HCT116 (cell line): ENCODE measurements around the gene PITPNC1. TPM values are rescaled to one million over a fixed set of nuclear protein-coding genes. Genes with fewer than 3 reads are reported as not detected.

Experiments
- ATAC-seq: fragments of 200-7000 bp; cut with Tn5 transposase; 2 replicates; pipeline ENCODE4 v1.9.1; 2020; ENCODE audit warnings: mild to moderate bottlenecking, moderate library complexity
- BruUV-seq: library from RNA; stranded (reverse); fragments of 400-500 nt; replicated peaks from 2 replicates; lab custom pipeline; 2021; lab: Mats Ljungman, UMichigan
- CTCF ChIA-PET: fragments of 300-600 bp; sonication (Branson Sonifier 250); formaldehyde crosslinking; loops from one replicate; lab custom pipeline; 2021; ENCODE audit warnings: antibody characterized with exemption; lab: Charles Lee
- POLR2A ChIA-PET: fragments of 300-600, 350-600 bp; sonication (Branson Sonifier 250); formaldehyde crosslinking; loops from one replicate; lab custom pipeline; 2021; ENCODE audit warnings: antibody characterized with exemption; lab: Charles Lee
- RAD21 ChIA-PET, 2 experiments: fragments of 300-600 bp; sonication (Branson Sonifier 250); formaldehyde crosslinking; loops; one replicate each; lab custom pipeline; 2023; ENCODE audit warnings: low total read pairs in 2 of 2; ENCODE audit not compliant: uncharacterized antibody in 2 of 2, unreplicated experiment in 2 of 2, low non-redundant PET in 1 of 2; lab: Charles Lee
- DNase-seq: peaks from one replicate; pipeline ENCODE4 v3.0.0-alpha.2; 2010; ENCODE audit warnings: low read depth, low spot score
- H2AFZ ChIP-seq: fragments of 200-600 bp; shearing (Covaris generic), sonication (generic); 2 replicates; pipeline ENCODE4 v1.6.1; 2017; ENCODE audit warnings: low read depth, mixed run types, mixed read lengths, antibody characterized with exemption, low read length; ENCODE audit not compliant: poor library complexity, severe bottlenecking
- H3K27ac ChIP-seq: 2 replicates; pipeline ENCODE4 v1.5.1; 2012; ENCODE audit warnings: low read depth, low read length
- H3K27me3 ChIP-seq: fragments of 200-600 bp; sonication (generic); 2 replicates; pipeline ENCODE4 v1.6.1; 2016; ENCODE audit warnings: mixed run types, low read length, mixed read lengths; ENCODE audit not compliant: insufficient read depth
- H3K36me3 ChIP-seq, 2 experiments: fragments of 200-500 bp in 1 of 2; fragments of 200-600 bp in 1 of 2; sonication (Bioruptor generic) in 1 of 2; sonication (generic) in 1 of 2; 2 replicates each; pipeline versions ENCODE4 v1.5.1 to v1.6.1; 2014 to 2016; ENCODE audit warnings: low read length in 2 of 2, inconsistent platforms in 1 of 2, mixed read lengths in 1 of 2, mixed run types in 1 of 2; ENCODE audit not compliant: insufficient read depth in 2 of 2, control insufficient read depth in 1 of 2
- H3K4me1 ChIP-seq, 2 experiments: fragments of 200-600 bp in 1 of 2; sonication (generic) in 1 of 2; 2 replicates each; pipeline versions ENCODE4 v1.5.1 to v1.6.1; 2012 to 2017; ENCODE audit warnings: low read length in 2 of 2, inconsistent platforms in 1 of 2, mild to moderate bottlenecking in 1 of 2, mixed read lengths in 1 of 2, mixed run types in 1 of 2, moderate library complexity in 1 of 2; ENCODE audit not compliant: insufficient read depth in 2 of 2, control insufficient read depth in 1 of 2
- H3K4me2 ChIP-seq: fragments of 200-600 bp; sonication (generic); 2 replicates; pipeline ENCODE4 v1.6.1; 2017; ENCODE audit warnings: mixed run types, low read length, mixed read lengths
- H3K4me3 ChIP-seq, 2 experiments: fragments of 200-600 bp in 1 of 2; sonication (generic) in 1 of 2; replicated peaks in 1 of 2; 2 replicates each; pipeline ENCODE4 v1.5.1; 2011 to 2016; ENCODE audit warnings: low read length in 2 of 2, control low read depth in 1 of 2, low read depth in 1 of 2, mild to moderate bottlenecking in 1 of 2, mixed read lengths in 1 of 2, mixed run types in 1 of 2
- H3K79me2 ChIP-seq: fragments of 200-600 bp; sonication (generic); 2 replicates; pipeline ENCODE4 v1.6.1; 2017; ENCODE audit warnings: mild to moderate bottlenecking, mixed run types, low read length, moderate library complexity, mixed read lengths; ENCODE audit not compliant: insufficient read depth
- H3K9ac ChIP-seq: fragments of 200-600 bp; sonication (generic); 2 replicates; pipeline ENCODE4 v1.6.1; 2016; ENCODE audit warnings: low read length, mixed read lengths
- H3K9me2 ChIP-seq: fragments of 200-600 bp; sonication (generic), shearing (Covaris generic); 2 replicates; pipeline ENCODE4 v1.6.1; 2017; ENCODE audit warnings: mixed run types, mild to moderate bottlenecking, moderate library complexity; ENCODE audit not compliant: insufficient read depth
- H3K9me3 ChIP-seq, 2 experiments: fragments of 200-500 bp in 1 of 2; fragments of 200-600 bp in 1 of 2; sonication (Bioruptor generic) in 1 of 2; sonication (generic) in 1 of 2; 2 replicates each; pipeline ENCODE4 v1.6.1; 2014 to 2017; ENCODE audit warnings: low read length in 2 of 2, mixed read lengths in 2 of 2, inconsistent platforms in 1 of 2, low read depth in 1 of 2, mild to moderate bottlenecking in 1 of 2, mixed run types in 1 of 2, moderate library complexity in 1 of 2; ENCODE audit not compliant: control insufficient read depth in 1 of 2, insufficient read depth in 1 of 2
- H4K20me1 ChIP-seq: fragments of 200-600 bp; sonication (generic), shearing (Covaris generic); 2 replicates; pipeline ENCODE4 v1.6.1; 2017; ENCODE audit warnings: mixed run types, mild to moderate bottlenecking, moderate library complexity; ENCODE audit not compliant: insufficient read depth
- EGR1 ChIP-seq: IDR thresholded peaks from 2 replicates; pipeline ENCODE4 v1.6.1; 2012; ENCODE audit warnings: low read depth
- EZH2 ChIP-seq: fragments of 200-600 bp; sonication (generic); IDR thresholded peaks from 2 replicates; pipeline ENCODE4 v1.6.1; 2017; ENCODE audit warnings: antibody characterized with exemption, mixed run types
- POLR2A ChIP-seq: IDR thresholded peaks from 2 replicates; pipeline ENCODE4 v1.7.0; 2011; ENCODE audit warnings: borderline replicate concordance; ENCODE audit not compliant: insufficient read depth, insufficient read length; ENCODE audit errors: extremely low read depth
- RAD21 ChIP-seq: IDR thresholded peaks from 2 replicates; pipeline ENCODE4 v1.6.1; 2012; ENCODE audit warnings: low read depth, mild to moderate bottlenecking
- YY1 ChIP-seq: IDR thresholded peaks from 2 replicates; pipeline ENCODE4 v1.6.1; 2011; ENCODE audit warnings: low read length, low read depth, moderate library complexity, mild to moderate bottlenecking; ENCODE audit not compliant: insufficient replicate concordance; ENCODE audit errors: extremely low read depth
- ZFX ChIP-seq: fragments of 450-650 bp; IDR thresholded peaks from 2 replicates; pipeline ENCODE4 v1.6.1; 2017
- intact Hi-C: fragments of 100-400 bp; cut with micrococcal nuclease; formaldehyde crosslinking; loops from 2 replicates; pipeline ENCODE4 v1.10.0; 2022
- total RNA-seq: library from RNA; stranded (reverse); gene quantifications from one replicate; pipeline ENCODE4 v1.2.1, GENCODE V29; 2021; ENCODE audit not compliant: unreplicated experiment
- TF ChIP-seq, protein P1 (sequence below), 3 experiments: fragments of 200-600 bp in 1 of 3; sonication (generic) in 1 of 3; IDR thresholded peaks in 2 of 3; conservative IDR thresholded peaks in 1 of 3; 2 replicates each; pipeline ENCODE4 v1.5.1; 2012 to 2017; ENCODE audit warnings: low read depth in 2 of 3, low read length in 2 of 3, antibody characterized with exemption in 1 of 3, borderline replicate concordance in 1 of 3, control low read depth in 1 of 3, mild to moderate bottlenecking in 1 of 3, mixed read lengths in 1 of 3, mixed run types in 1 of 3, moderate library complexity in 1 of 3; ENCODE audit not compliant: insufficient read depth in 1 of 3
- TF ChIP-seq, protein P2 (sequence below): IDR thresholded peaks from 2 replicates; pipeline ENCODE4 v1.6.1; 2012; ENCODE audit warnings: low read depth

The PITPNC1 gene
- total RNA-seq, 1 experiment from 2014 or later, result 41.9 TPM

DNA sequence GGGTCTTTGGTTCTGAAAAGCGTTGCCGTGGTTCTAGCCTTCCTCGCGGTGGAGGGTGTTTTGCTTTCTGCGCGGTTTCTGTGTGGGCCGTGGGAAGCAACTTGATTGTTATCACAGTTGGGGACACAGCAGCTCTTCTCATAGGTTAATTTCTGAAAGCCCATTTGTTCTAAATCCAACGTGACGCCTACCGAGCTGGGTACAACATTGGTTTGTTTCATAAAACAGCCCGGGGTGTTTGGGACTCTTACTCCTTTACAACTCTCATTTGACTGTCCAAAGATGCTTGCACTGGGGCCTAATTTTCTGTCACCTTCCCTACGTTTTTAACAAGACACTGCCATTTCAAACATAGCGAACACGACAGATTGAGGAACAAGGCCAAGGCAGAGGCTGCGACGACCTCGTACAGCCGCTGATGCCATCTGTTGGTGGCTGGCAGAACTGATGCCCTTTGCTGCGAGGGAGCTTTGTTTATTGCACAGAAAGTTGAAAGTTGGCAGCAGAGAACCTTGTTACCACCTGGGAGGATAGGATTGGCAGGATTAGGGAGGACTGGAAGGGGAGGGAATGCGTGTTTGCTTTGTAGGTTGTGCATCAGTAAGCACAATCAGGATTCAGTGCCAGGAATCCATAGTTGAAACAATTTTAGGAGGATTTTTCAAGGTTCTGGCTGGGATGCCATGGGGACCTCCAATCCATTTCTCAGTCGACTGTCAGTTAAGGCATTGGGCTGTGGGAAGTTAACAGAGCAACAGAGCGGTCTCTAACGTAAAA is 98.3 kb downstream of the PITPNC1 start:
- no TSS peak for BruUV-seq
- Histone ChIP-seq H3K27ac (no peak overlapping the region), H3K9me3 (no peaks in the 10 kb centered on the region), H3K4me2 (peak overlapping the region; percentile 43), H4K20me1 (no peaks in the 10 kb centered on the region), H3K79me2 (peaks cover 23% of the 10 kb centered on the region; the same call in 1 of the 2 replicates), H3K4me3 (no peak overlapping the region), H2AFZ (no peak overlapping the region), H3K36me3 (no peaks in the 10 kb centered on the region), H3K4me1 (peaks cover 13 to 49% of the 10 kb centered on the region in 2 experiments), H3K9ac (peak overlapping the region; percentile 32), H3K27me3 (no peaks in the 10 kb centered on the region), H3K9me2 (no peaks in the 10 kb centered on the region)
- POLR2A ChIA-PET, result interaction anchor here (0.7 to 1.6 kb wide), 6 partner anchors 15 to 97 kb away, joined by 3 to 8 read pairs (median 4); no protein-coding TSS in a partner anchor
- CTCF ChIA-PET, result interaction anchor here (0.6 to 3.9 kb wide), 28 partner anchors 9 to 211 kb away, joined by 3 to 50 read pairs (median 4); no protein-coding TSS in a partner anchor
- intact Hi-C loops, result loop anchor here (1.0 to 2.0 kb wide), 3 partner anchors 88 to 127 kb away; no protein-coding TSS in a partner anchor
- RAD21 ChIA-PET, result interaction anchor here (0.6 to 2.4 kb wide), 12 partner anchors 9 to 152 kb away, joined by 3 to 8 read pairs (median 4); no protein-coding TSS in a partner anchor
- peak; percentile 91 for ATAC-seq
- peak; percentile 75 for DNase-seq
- TF ChIP-seq, protein P1, sequence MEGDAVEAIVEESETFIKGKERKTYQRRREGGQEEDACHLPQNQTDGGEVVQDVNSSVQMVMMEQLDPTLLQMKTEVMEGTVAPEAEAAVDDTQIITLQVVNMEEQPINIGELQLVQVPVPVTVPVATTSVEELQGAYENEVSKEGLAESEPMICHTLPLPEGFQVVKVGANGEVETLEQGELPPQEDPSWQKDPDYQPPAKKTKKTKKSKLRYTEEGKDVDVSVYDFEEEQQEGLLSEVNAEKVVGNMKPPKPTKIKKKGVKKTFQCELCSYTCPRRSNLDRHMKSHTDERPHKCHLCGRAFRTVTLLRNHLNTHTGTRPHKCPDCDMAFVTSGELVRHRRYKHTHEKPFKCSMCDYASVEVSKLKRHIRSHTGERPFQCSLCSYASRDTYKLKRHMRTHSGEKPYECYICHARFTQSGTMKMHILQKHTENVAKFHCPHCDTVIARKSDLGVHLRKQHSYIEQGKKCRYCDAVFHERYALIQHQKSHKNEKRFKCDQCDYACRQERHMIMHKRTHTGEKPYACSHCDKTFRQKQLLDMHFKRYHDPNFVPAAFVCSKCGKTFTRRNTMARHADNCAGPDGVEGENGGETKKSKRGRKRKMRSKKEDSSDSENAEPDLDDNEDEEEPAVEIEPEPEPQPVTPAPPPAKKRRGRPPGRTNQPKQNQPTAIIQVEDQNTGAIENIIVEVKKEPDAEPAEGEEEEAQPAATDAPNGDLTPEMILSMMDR (IDR thresholded peaks at IDR 0.05 in 2 of 3, conservative IDR thresholded peaks at IDR 0.05 in 1 of 3; ENCODE audit: borderline replicate concordance in 1 of 3, insufficient read depth in 1 of 3, low read depth in 2 of 3, low read length in 2 of 3), result peak; percentile 97 to 100 (median 100)
- TF ChIP-seq POLR2A (no peak), RAD21 (peak; percentile 98), YY1 (peak; percentile 76), EGR1 (no peak), ZFX (0 out of 2 replicates have a peak, but pooled peaks have one; percentile 13), EZH2 (no peak)
- TF ChIP-seq, protein P2, sequence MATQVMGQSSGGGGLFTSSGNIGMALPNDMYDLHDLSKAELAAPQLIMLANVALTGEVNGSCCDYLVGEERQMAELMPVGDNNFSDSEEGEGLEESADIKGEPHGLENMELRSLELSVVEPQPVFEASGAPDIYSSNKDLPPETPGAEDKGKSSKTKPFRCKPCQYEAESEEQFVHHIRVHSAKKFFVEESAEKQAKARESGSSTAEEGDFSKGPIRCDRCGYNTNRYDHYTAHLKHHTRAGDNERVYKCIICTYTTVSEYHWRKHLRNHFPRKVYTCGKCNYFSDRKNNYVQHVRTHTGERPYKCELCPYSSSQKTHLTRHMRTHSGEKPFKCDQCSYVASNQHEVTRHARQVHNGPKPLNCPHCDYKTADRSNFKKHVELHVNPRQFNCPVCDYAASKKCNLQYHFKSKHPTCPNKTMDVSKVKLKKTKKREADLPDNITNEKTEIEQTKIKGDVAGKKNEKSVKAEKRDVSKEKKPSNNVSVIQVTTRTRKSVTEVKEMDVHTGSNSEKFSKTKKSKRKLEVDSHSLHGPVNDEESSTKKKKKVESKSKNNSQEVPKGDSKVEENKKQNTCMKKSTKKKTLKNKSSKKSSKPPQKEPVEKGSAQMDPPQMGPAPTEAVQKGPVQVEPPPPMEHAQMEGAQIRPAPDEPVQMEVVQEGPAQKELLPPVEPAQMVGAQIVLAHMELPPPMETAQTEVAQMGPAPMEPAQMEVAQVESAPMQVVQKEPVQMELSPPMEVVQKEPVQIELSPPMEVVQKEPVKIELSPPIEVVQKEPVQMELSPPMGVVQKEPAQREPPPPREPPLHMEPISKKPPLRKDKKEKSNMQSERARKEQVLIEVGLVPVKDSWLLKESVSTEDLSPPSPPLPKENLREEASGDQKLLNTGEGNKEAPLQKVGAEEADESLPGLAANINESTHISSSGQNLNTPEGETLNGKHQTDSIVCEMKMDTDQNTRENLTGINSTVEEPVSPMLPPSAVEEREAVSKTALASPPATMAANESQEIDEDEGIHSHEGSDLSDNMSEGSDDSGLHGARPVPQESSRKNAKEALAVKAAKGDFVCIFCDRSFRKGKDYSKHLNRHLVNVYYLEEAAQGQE, result no peak
